ENCODE measurements around the gene XYLT1. TPM values are rescaled to one million over a fixed set of nuclear protein-coding genes. Genes with fewer than 3 reads are reported as not detected.
A peak's percentile ranks its signal among the peaks of the same experiment; 100 is the strongest.

XYLT1 gene
- total and polyA plus RNA-seq, 10 of the 15 experiments (the other 5 are each of a cell fraction or from before 2014, with no cell fraction given) = 0.88 to 14.8 (median 5.8) TPM

DNA sequence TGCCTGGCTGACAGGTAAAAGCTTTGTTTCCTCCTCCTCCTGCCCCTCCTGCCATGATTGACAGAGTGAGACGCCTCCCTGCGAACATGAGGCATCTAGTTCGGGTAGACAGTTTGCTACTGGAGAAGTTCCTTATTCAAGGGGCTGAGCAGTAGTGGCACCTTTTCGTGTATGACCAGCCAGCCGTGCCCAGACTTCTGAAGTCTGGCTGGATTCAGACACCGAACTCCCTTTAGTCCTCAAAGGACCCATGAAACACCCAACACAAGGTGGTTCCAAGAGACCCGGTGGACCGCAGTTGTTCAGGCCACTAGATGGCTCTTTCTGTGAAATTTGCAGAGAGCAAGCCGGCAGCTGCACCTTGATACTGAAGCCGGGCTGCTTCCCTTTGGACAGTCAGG lies 192.8 kb downstream of the XYLT1 start:
- H4K20me1 ChIP-seq (ENCODE audit: control insufficient read depth, insufficient read depth) = no peaks in the 10 kb centered on the region
- H3K4me2 ChIP-seq (ENCODE audit: control insufficient read depth, insufficient read depth) = peak overlapping the region; percentile 46; the same call in 1 of the 2 replicates
- H2AFZ ChIP-seq (ENCODE audit: control insufficient read depth, low read depth, low read length) = no peak overlapping the region
- in situ Hi-C loops (cut with MboI) = no loop called here
- RAD21 ChIA-PET (ENCODE audit: unreplicated experiment) = interaction anchor here (0.9 to 7.0 kb wide), 15 partner anchors 14 to 416 kb away, joined by 3 to 67 read pairs (median 6); no protein-coding TSS in a partner anchor
- peak; percentile 77 for FAIRE-seq
- H3K36me3 ChIP-seq (ENCODE audit: control insufficient read depth in 2 of 2, insufficient read depth in 2 of 2, low read length in 1 of 2) = no peaks in the 10 kb centered on the region
- no TSS peak for BruUV-seq (replicated peaks)
- POLR2A ChIA-PET = interaction anchor here (1.3 kb wide), 1 partner anchor 17 kb away, joined by 4 read pairs; no protein-coding TSS in a partner anchor
- H3K79me2 ChIP-seq (ENCODE audit: control insufficient read depth, insufficient read depth, low read length) = no peaks in the 10 kb centered on the region
- H3K27me3 ChIP-seq (replicated peaks in 1 of 2; ENCODE audit: control insufficient read depth in 2 of 2, insufficient read depth in 2 of 2, low read length in 1 of 2) = no peaks in the 10 kb centered on the region
- no peak overlapping the region for H3K9ac ChIP-seq (ENCODE audit: control insufficient read depth, insufficient read depth, low read length)
- SMC1A ChIA-PET (ENCODE audit: uncharacterized antibody, unreplicated experiment) = interaction anchor here (0.7 to 16.7 kb wide), 22 partner anchors 10 to 199 kb away, joined by 3 to 241 read pairs (median 7); no protein-coding TSS in a partner anchor
- no peak overlapping the region for H3K27ac ChIP-seq (ENCODE audit: control insufficient read depth, insufficient read depth)
- H3K4me3 ChIP-seq = no peak overlapping the region
- DNase-seq (ENCODE audit: low read depth, low spot score) = no peak
- intact Hi-C loops (cut with micrococcal nuclease; ENCODE audit: unreplicated experiment) = loop anchor here (5.0 kb wide), 1 partner anchor 189 kb away; no protein-coding TSS in a partner anchor
- no peaks in the 10 kb centered on the region for H3K9me3 ChIP-seq (replicated peaks; ENCODE audit: control insufficient read depth, insufficient read depth, low read length)
- peak; percentile 77 for ATAC-seq
- CTCF ChIA-PET = interaction anchor here (0.7 to 7.0 kb wide), 29 partner anchors 9 to 301 kb away, joined by 3 to 62 read pairs (median 5); no protein-coding TSS in a partner anchor
- 25% methylated on average over 10 of the region's 10 CpGs for WGBS (ENCODE audit: insufficient coverage, insufficient replicate concordance, low lambda C conversion rate, missing lambda C conversion rate)
- peaks cover 39% of the 10 kb centered on the region for H3K4me1 ChIP-seq (ENCODE audit: control insufficient read depth, insufficient read depth, low read length)
- TF ChIP-seq SMC3 (IDR thresholded peaks at IDR 0.05; ENCODE audit: borderline replicate concordance, low read length) (peak; percentile 71), NR2C1 (IDR thresholded peaks at IDR 0.05) (no peak), HCFC1 (IDR thresholded peaks at IDR 0.05; ENCODE audit: low read length) (no peak), TCF12 (IDR thresholded peaks at IDR 0.05; ENCODE audit: low read depth, low read length) (0 out of 2 replicates have a peak, but pooled peaks have one; percentile 39), RAD21 (IDR thresholded peaks at IDR 0.05; ENCODE audit: insufficient read depth, low read depth, low read length) (peak; percentile 70), CBFB (IDR thresholded peaks at IDR 0.05; ENCODE audit: low read depth) (0 out of 2 replicates have a peak, but pooled peaks have one; percentile 43), RUNX3 (IDR thresholded peaks at IDR 0.05; ENCODE audit: low read length) (peak; percentile 70), TCF7 (IDR thresholded peaks at IDR 0.05; ENCODE audit: borderline replicate concordance) (no peak), EED (IDR thresholded peaks at IDR 0.05; ENCODE audit: low read depth) (0 out of 2 replicates have a peak, but pooled peaks have one; percentile 22), NFYA (IDR thresholded peaks at IDR 0.05; ENCODE audit: borderline replicate concordance, low read depth, low read length) (no peak)
- TF ChIP-seq, protein P1, sequence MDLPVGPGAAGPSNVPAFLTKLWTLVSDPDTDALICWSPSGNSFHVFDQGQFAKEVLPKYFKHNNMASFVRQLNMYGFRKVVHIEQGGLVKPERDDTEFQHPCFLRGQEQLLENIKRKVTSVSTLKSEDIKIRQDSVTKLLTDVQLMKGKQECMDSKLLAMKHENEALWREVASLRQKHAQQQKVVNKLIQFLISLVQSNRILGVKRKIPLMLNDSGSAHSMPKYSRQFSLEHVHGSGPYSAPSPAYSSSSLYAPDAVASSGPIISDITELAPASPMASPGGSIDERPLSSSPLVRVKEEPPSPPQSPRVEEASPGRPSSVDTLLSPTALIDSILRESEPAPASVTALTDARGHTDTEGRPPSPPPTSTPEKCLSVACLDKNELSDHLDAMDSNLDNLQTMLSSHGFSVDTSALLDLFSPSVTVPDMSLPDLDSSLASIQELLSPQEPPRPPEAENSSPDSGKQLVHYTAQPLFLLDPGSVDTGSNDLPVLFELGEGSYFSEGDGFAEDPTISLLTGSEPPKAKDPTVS (IDR thresholded peaks at IDR 0.05; ENCODE audit: low read depth, low read length) = no peak
- TF ChIP-seq, protein P2, sequence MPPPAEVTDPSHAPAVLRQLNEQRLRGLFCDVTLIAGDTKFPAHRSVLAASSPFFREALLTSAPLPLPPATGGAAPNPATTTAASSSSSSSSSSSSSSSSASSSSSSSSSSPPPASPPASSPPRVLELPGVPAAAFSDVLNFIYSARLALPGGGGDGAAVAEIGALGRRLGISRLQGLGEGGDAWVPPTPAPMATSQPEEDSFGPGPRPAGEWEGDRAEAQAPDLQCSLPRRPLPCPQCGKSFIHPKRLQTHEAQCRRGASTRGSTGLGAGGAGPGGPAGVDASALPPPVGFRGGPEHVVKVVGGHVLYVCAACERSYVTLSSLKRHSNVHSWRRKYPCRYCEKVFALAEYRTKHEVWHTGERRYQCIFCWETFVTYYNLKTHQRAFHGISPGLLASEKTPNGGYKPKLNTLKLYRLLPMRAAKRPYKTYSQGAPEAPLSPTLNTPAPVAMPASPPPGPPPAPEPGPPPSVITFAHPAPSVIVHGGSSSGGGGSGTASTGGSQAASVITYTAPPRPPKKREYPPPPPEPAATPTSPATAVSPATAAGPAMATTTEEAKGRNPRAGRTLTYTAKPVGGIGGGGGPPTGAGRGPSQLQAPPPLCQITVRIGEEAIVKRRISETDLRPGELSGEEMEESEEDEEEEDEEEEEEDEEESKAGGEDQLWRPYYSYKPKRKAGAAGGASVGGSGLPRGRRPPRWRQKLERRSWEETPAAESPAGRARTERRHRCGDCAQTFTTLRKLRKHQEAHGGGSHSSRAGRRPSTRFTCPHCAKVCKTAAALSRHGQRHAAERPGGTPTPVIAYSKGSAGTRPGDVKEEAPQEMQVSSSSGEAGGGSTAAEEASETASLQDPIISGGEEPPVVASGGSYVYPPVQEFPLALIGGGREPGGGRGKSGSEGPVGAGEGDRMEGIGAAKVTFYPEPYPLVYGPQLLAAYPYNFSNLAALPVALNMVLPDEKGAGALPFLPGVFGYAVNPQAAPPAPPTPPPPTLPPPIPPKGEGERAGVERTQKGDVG (CRISPR knock-in tag; IDR thresholded peaks at IDR 0.05) = no peak
- TF ChIP-seq, protein P3, sequence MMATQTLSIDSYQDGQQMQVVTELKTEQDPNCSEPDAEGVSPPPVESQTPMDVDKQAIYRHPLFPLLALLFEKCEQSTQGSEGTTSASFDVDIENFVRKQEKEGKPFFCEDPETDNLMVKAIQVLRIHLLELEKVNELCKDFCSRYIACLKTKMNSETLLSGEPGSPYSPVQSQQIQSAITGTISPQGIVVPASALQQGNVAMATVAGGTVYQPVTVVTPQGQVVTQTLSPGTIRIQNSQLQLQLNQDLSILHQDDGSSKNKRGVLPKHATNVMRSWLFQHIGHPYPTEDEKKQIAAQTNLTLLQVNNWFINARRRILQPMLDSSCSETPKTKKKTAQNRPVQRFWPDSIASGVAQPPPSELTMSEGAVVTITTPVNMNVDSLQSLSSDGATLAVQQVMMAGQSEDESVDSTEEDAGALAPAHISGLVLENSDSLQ (IDR thresholded peaks at IDR 0.05) = peak; percentile 66
- TF ChIP-seq, protein P4, sequence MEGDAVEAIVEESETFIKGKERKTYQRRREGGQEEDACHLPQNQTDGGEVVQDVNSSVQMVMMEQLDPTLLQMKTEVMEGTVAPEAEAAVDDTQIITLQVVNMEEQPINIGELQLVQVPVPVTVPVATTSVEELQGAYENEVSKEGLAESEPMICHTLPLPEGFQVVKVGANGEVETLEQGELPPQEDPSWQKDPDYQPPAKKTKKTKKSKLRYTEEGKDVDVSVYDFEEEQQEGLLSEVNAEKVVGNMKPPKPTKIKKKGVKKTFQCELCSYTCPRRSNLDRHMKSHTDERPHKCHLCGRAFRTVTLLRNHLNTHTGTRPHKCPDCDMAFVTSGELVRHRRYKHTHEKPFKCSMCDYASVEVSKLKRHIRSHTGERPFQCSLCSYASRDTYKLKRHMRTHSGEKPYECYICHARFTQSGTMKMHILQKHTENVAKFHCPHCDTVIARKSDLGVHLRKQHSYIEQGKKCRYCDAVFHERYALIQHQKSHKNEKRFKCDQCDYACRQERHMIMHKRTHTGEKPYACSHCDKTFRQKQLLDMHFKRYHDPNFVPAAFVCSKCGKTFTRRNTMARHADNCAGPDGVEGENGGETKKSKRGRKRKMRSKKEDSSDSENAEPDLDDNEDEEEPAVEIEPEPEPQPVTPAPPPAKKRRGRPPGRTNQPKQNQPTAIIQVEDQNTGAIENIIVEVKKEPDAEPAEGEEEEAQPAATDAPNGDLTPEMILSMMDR (IDR thresholded peaks at IDR 0.05 in 2 of 3, conservative IDR thresholded peaks at IDR 0.05 in 1 of 3; ENCODE audit: control insufficient read depth in 2 of 3, extremely low read depth in 1 of 3, insufficient read depth in 1 of 3, low read depth in 3 of 3, low read length in 3 of 3) = peak; percentile 59 to 66 (median 62); a peak in 5 of 6 replicates
- TF ChIP-seq, protein P5, sequence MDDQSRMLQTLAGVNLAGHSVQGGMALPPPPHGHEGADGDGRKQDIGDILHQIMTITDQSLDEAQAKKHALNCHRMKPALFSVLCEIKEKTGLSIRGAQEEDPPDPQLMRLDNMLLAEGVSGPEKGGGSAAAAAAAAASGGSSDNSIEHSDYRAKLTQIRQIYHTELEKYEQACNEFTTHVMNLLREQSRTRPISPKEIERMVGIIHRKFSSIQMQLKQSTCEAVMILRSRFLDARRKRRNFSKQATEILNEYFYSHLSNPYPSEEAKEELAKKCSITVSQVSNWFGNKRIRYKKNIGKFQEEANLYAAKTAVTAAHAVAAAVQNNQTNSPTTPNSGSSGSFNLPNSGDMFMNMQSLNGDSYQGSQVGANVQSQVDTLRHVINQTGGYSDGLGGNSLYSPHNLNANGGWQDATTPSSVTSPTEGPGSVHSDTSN (IDR thresholded peaks at IDR 0.05; ENCODE audit: insufficient replicate concordance, low read depth, low read length) = peak; percentile 61

Data from GM12878 (cell line).